Measurements from ENCODE around the gene AADAT. TPM values are rescaled to one million over a fixed set of nuclear protein-coding genes. Genes with fewer than 3 reads are reported as not detected.

Gene AADAT
- total and polyA plus RNA-seq, 2 of the 8 experiments (the other 6 are each of a cell fraction or from before 2014, with no cell fraction given): 6.1 to 7.7 TPM

- no peak for TF ChIP-seq CHD7 (IDR thresholded peaks at IDR 0.05; ENCODE audit: insufficient replicate concordance, low read length)
- no peak for TF ChIP-seq ZNF274 (IDR thresholded peaks at IDR 0.05; ENCODE audit: borderline replicate concordance, extremely low read depth, low read length)
Measured at GRCh38 chr4:170038232-170038631, 51.5 kb downstream of the AADAT start (continued).

All from H1 (cell line).